ENCODE results near the gene CCNG1.
A peak's percentile ranks its signal among the peaks of the same experiment; 100 is the strongest.

CCNG1 gene

GRCh38 chr5:163459819-163460561 is 22.6 kb downstream of the CCNG1 start, which contains the start of gene NUDCD2:
TSS of gene NUDCD2 (minus strand) at chr5:163460102. CDS start at chr5:163460050, 52 bp downstream.
- Histone ChIP-seq H3K79me2 (no peaks in the 10 kb centered on the region), H2AFZ (peak within 1 kb of the TSS; percentile 86), H3K36me3 (ENCODE audit: control insufficient read depth, insufficient read depth, low read length) (no peaks in the 10 kb centered on the region), H3K4me3 (ENCODE audit: low read depth, low read length) (peak within 1 kb of the TSS; percentile 98), H3K4me1 (peaks cover 3% of the 10 kb centered on the region), H3K27me3 (ENCODE audit: control insufficient read depth, insufficient read depth, low read length) (no peaks in the 10 kb centered on the region), H3K27ac (peak within 1 kb of the TSS; percentile 93), H3K9me3 (ENCODE audit: control insufficient read depth, low read length) (no peaks in the 10 kb centered on the region), H3K9ac (peak within 1 kb of the TSS; percentile 57), H3K4me2 (ENCODE audit: low read length) (peak within 1 kb of the TSS; percentile 90)
- TF ChIP-seq, protein P1, sequence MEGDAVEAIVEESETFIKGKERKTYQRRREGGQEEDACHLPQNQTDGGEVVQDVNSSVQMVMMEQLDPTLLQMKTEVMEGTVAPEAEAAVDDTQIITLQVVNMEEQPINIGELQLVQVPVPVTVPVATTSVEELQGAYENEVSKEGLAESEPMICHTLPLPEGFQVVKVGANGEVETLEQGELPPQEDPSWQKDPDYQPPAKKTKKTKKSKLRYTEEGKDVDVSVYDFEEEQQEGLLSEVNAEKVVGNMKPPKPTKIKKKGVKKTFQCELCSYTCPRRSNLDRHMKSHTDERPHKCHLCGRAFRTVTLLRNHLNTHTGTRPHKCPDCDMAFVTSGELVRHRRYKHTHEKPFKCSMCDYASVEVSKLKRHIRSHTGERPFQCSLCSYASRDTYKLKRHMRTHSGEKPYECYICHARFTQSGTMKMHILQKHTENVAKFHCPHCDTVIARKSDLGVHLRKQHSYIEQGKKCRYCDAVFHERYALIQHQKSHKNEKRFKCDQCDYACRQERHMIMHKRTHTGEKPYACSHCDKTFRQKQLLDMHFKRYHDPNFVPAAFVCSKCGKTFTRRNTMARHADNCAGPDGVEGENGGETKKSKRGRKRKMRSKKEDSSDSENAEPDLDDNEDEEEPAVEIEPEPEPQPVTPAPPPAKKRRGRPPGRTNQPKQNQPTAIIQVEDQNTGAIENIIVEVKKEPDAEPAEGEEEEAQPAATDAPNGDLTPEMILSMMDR (IDR thresholded peaks at IDR 0.05): peak; percentile 27

- Histone ChIP-seq H3K27ac (peak within 1 kb of the TSS; percentile 93), H3K4me3 (ENCODE audit: low read depth, low read length) (peak within 1 kb of the TSS; percentile 98), H3K4me1 (peaks cover 3% of the 10 kb centered on the region), H3K36me3 (ENCODE audit: control insufficient read depth, insufficient read depth, low read length) (no peaks in the 10 kb centered on the region), H3K9me3 (ENCODE audit: control insufficient read depth, low read length) (no peaks in the 10 kb centered on the region), H3K79me2 (no peaks in the 10 kb centered on the region), H3K27me3 (ENCODE audit: control insufficient read depth, insufficient read depth, low read length) (no peaks in the 10 kb centered on the region), H3K4me2 (ENCODE audit: low read length) (peak within 1 kb of the TSS; percentile 90), H3K9ac (peak within 1 kb of the TSS; percentile 57), H2AFZ (peak within 1 kb of the TSS; percentile 86)
- TF ChIP-seq, protein P1 (IDR thresholded peaks at IDR 0.05): no peak
Measured at GRCh38 chr5:163460562-163461171, 23.3 kb downstream of the CCNG1 start, which contains the start of gene HMMR. TSS of gene HMMR (plus strand) at chr5:163460632. CDS start at chr5:163460693, 61 bp downstream.

- Histone ChIP-seq H3K4me1 (peaks cover 9% of the 10 kb centered on the region), H2AFZ (no peak overlapping the region), H3K27me3 (ENCODE audit: control insufficient read depth, insufficient read depth, low read length) (no peaks in the 10 kb centered on the region), H3K9ac (no peak overlapping the region), H3K36me3 (ENCODE audit: control insufficient read depth, insufficient read depth, low read length) (no peaks in the 10 kb centered on the region), H3K4me2 (ENCODE audit: low read length) (no peak overlapping the region), H3K79me2 (no peaks in the 10 kb centered on the region), H3K4me3 (ENCODE audit: low read depth, low read length) (no peak overlapping the region), H3K27ac (no peak overlapping the region), H3K9me3 (ENCODE audit: control insufficient read depth, low read length) (no peaks in the 10 kb centered on the region)
- TF ChIP-seq, protein P1 (IDR thresholded peaks at IDR 0.05): no peak
Measured at GRCh38 chr5:163463063-163463435, 25.7 kb downstream of the CCNG1 start.

DNA sequence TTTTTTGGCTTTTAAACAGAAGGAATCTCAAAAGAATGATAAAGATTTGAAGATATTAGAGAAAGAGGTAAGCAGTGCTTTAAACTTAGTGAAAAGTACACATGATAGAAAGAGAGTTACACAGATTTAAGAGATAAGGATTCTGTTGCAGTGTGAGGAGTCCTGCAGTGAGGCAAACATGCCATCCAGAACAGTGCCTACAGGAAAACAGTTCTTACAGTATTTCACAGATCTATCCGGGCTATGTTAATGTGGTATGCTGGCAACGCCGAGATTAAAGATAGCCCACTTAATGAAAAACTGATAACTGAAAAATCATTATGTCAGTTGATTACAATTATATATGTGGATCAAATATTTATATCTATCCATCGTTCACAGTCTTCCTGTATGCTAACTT is 30.3 kb downstream of the CCNG1 start:
- Histone ChIP-seq H3K36me3 (ENCODE audit: control insufficient read depth, insufficient read depth, low read length) (no peaks in the 10 kb centered on the region), H3K4me3 (ENCODE audit: low read depth, low read length) (no peak overlapping the region), H3K4me2 (ENCODE audit: low read length) (no peak overlapping the region), H3K27me3 (ENCODE audit: control insufficient read depth, insufficient read depth, low read length) (no peaks in the 10 kb centered on the region), H3K27ac (no peak overlapping the region), H3K4me1 (peaks cover 5% of the 10 kb centered on the region), H3K9me3 (ENCODE audit: control insufficient read depth, low read length) (no peaks in the 10 kb centered on the region), H2AFZ (peak overlapping the region; percentile 13), H3K9ac (no peak overlapping the region), H3K79me2 (no peaks in the 10 kb centered on the region)
- TF ChIP-seq, protein P1 (IDR thresholded peaks at IDR 0.05): no peak
